NCI-H526 (cell line): ENCODE measurements around the gene NR5A1.

ENCODE experiments used
- DNase-seq, 2 experiments: peaks; one replicate each; lab custom pipeline; 2025; lab: John Stamatoyannopoulos, UW

NR5A1 gene

DNA sequence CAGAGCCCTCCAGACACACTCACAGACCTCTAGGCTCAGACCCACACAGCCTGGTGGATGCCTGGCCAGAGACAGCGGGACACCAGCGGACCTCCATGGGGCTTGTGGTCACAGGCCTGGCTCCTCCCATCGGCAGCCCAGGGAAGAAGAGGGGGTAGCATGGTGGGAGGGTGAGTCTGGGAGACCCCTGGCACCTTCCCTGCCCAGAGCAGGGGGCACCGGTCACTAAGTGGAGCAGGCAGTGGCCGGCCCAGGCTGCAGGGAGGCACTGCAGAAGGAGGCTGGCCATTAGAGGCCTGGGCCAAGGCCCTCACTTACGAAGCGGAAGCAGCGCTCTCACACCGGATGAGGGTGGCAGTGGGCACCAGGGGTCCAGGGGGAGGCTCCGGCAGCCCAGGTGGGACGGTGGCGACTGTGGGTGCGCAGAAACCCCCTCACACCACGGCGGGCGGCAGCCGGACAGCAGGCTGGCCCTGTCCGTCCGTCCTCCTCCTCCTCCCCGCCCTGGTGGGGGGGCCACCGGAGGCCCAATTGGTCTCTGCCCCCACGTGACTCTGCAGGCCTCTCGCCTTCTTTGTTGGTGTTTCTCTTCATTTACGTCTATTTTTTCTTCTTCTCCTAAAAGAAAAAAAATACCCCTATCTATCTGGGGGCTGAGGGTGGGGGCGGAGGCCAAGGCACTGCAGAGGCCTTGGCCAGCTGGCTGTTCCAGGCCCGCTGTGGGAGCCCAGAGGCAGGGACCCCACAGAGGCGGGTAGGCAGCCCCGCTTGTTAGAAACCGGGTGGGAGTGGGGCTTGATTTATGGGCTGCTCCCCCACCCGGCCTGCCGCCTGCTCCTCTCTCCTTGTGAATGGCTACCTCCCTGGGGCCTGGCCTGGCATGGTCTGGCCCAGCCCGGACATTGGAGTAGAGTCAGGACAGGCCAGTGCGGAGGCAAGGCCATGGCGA is at the start of gene NR5A1:
NR5A1 (minus strand) TSS at position 469 of the 949 bp plus-strand sequence. CDS start 4,004 bp downstream, outside the sequence.
- DNase-seq = no peak

- no peak for DNase-seq
Measured at GRCh38 chr9:124555043-124555442, 47.8 kb upstream of the NR5A1 start.

- no peak for DNase-seq
Measured at GRCh38 chr9:124553738-124554137, 46.5 kb upstream of the NR5A1 start.

- no peak for DNase-seq
Measured at GRCh38 chr9:124552273-124552605, 45.0 kb upstream of the NR5A1 start.

DNA sequence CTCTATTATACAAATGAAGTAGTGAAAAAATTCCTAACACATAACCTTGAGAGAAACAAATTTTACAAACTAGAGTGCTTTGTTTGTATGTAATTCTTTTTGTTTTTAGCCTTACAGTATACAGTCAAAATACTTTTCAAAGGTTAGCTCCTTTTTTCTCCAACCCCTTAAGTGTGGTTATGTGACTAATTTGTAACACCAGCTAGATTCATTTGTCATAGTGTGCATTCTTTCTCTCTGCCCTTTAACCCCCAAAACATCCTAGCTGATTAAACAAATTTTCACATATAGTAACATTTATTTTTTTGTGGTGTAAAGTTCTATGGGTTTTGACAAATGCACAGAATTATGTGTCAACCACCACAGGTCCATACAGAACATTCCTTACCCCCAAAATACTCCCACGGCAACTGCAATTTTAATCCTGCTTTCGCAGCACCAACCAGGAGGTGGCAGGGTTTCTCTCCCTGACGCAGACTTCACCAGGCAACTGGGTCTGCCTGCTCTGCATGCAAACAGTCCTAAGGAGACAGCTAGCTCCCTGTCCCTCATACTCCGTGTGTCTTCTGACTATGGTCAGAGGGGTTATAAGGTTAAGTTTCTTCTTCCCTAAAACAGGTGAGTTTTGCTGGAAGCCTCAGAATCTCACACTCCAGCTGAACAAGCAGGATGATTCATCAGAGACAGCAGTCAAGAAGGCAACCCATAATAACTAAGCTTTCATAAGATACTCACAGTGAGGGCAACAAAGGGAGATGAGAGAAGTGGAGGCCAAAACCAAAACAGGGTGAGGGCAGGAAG is 44.5 kb upstream of the NR5A1 start:
- peak; percentile 4 to 67 for DNase-seq

GRCh38 chr9:124550072-124550471 is 42.9 kb upstream of the NR5A1 start:
- DNase-seq = no peak

- no peak for DNase-seq
Measured at GRCh38 chr9:124549016-124549415, 41.8 kb upstream of the NR5A1 start.

DNA sequence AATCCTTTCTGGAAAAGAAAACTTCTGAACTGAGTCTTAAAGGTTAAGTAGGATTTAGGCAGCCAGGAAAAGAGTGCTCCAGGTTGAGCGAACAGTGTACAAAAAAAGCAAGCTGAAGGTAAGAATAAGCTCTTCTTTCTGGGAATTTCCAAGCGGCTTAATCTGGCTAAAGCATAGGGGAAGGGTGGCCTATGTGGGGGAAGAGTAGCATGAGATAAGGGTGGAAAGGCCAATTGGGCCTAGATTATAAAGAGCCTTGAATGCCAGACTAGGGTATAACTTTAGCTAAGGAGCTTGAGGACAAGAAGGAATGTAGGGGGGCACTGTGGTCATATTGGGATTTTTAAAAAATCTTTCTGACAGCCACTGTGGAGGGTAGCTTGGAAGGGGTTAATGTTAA is 37.3 kb upstream of the NR5A1 start:
- no peak for DNase-seq

GRCh38 chr9:124541824-124542223 is 34.6 kb upstream of the NR5A1 start:
- no peak for DNase-seq

- DNase-seq = no peak
Measured at GRCh38 chr9:124537926-124538325, 30.7 kb upstream of the NR5A1 start.

DNA sequence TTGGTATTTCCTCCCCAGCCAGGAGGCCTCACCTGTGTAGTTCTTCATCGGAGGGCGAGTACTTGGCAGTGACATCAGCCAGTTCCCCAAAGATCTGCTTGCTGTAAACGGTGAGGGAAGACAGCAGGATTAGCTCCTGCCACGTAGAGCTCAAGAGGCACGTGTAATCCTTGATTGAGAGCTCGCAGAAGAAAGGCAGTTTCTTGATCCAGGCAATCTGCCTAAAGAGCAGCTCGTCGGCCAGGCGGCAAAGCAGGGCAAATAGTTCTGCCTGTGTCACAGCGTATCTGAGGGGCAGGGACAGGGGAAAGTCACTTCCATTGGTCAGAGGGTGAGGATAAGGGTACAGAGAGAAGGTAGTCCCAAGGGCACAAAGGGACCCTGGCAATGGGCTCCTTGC is 28.6 kb upstream of the NR5A1 start:
- DNase-seq = no peak

DNA sequence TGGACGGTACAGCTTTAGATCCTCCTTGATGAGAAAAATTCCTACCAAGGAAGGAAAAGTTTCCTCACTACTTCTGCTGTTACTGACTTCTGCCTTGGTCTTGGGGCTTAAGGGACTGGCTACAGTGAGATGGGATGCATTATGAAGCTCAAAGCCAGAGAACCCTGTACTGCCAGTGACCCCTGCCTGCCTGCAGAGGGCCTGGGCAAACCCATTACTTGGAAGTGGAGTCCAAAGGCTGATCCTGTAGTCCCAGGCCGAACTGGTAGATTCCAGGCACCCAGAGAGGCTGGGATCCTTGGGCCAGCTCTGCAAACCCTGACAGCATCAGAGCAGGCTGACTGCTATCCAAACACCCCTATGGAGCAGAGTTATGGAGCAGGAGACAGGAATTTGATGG is 25.7 kb upstream of the NR5A1 start:
- DNase-seq = no peak

DNA sequence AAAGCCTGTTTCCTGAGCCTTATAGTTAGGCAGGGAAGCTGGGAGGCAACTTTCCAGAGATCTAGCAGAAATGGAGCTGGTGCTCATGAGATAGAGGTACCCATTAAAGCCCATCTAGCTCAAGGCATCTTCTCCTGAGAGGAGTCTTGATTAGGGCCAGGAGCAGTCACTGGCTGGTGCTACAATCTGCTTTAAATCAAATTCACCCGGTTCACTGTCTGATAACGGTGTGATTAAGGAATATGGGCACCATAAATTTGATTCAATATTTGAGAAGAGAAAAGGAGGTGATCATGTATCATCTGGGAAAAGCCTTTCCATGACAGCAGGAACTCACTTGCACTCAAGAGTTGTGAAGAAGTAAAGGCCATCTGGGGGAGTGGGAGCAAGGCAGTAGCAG is 23.9 kb upstream of the NR5A1 start:
- no peak for DNase-seq

GRCh38 chr9:124530246-124530645 is 23.0 kb upstream of the NR5A1 start:
- DNase-seq = no peak

DNA sequence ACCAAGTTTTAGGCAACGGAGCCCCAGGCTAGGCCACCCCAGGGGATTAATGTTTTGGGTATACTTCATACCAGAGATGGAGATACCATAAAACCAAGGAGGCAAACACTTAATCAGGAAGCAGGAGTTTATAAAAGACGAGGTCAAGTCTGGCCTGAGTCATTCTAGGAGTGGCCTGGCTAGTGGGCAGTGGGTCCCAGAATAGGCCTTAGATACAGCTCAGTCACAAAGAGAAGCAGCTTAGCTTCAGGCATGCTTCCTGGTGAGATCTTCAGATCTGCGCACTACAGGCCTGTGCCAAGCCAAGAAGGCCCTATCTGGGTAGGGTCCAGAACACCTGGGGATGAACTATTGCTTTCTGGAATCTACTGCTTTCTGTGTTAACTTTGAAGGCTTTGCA is 20.6 kb upstream of the NR5A1 start:
- DNase-seq = no peak

DNA sequence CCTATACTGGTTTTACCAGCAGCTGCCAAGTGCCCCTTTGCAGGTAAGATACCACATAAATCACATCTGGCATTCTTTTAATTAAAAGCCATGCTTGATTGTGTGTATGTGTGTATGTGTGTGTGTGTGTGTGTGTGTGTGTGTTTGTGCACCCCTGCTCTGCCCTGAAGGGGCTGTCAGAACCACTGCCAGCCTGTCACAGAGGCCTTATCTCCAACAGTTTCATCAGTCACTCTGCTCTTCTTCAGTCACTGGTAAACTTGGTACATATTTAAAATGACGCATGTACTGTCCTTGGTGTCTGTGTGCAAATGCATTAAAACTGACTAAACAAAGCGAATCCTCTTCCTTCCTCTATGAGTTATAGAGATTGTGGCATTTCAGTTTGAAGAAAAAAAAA is 19.0 kb upstream of the NR5A1 start:
- DNase-seq = no peak

DNA sequence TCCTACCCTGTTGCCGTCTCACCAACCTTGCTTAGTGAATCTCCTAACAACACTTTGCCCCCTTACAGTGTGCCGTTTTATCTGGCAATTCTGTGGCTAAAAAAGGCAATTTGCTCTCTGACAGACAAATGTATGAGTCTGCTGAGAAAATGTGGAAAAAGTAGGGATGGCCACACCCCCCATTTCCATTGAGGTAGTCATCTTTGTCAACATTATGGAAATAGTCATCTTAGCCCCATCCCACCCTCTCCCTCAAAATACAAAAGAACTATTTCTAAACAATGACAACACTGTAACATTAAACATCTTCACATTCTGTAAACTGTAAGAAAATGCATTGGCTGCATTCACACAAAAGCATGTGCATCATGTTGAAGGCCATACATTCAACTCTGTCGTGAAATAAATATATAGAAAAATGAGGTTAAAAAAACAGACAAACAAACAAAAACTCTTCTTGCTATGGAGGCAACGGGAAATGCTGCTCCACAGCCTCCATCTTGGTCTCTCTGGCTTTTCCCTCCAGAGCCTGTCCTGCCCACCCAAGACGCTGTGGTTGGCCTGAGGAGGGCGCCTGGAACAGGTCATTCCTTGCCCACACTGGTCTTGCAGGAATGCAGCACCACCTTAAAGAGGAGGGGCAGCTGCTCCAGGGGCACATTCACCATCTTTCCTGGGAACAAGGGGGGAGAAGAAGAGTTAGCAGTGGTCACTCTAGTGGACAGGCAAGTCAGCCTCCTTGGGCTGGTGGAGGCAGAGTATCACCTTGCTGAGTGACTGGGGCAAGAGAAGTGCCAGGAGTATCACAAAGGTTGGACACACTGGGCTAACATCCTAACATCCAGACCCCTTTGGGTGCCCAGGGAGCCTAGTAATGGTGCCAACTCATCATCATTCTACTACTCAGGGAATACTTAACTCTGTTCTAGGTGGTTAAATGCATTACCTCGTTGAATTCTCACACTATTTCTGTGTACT is 15.2 kb upstream of the NR5A1 start:
- no peak for DNase-seq

GRCh38 chr9:124521142-124521541 is 13.9 kb upstream of the NR5A1 start:
- DNase-seq = no peak

- peak; percentile 4 to 24 for DNase-seq
Measured at GRCh38 chr9:124520206-124520596, 13.0 kb upstream of the NR5A1 start.

- DNase-seq = no peak
Measured at GRCh38 chr9:124518116-124518515, 10.9 kb upstream of the NR5A1 start.

DNA sequence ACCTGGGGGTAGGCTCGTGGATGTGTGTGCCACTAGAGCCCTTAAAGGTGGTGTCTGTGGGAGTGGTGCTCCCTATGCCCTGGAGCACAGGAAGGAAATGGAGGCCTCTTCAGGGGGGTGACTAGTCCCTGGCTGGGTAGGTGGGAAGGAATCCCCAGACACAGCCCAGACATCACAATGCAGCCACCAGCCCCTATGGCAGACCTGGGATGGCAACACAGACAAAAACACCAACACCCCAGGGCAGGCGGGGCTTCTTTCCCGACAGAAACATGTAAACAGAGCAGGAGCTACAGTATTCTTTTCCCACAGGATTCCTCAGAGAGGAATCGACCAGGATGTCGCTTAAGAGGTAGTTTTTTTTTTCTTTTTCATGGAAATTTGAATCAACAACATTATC is 10.4 kb upstream of the NR5A1 start:
- DNase-seq = no peak

- DNase-seq = no peak
Measured at GRCh38 chr9:124514874-124515273, 7.7 kb upstream of the NR5A1 start.
